B cell (primary cell): ENCODE data around the gene DCLK1.

Experiments
- CTCF ChIP-seq: fragments of 200-600 bp; IDR thresholded peaks from one replicate; pipeline ENCODE4 v1.8.0; 2022; ENCODE audit warnings: antibody characterized with exemption, mild to moderate bottlenecking
- EZH2 ChIP-seq: IDR thresholded peaks from 2 replicates; pipeline ENCODE4 v1.6.1; 2012; ENCODE audit warnings: borderline replicate concordance, low read depth, mild to moderate bottlenecking, moderate library complexity, low read length; ENCODE audit not compliant: insufficient read depth, poor library complexity, severe bottlenecking

DNA sequence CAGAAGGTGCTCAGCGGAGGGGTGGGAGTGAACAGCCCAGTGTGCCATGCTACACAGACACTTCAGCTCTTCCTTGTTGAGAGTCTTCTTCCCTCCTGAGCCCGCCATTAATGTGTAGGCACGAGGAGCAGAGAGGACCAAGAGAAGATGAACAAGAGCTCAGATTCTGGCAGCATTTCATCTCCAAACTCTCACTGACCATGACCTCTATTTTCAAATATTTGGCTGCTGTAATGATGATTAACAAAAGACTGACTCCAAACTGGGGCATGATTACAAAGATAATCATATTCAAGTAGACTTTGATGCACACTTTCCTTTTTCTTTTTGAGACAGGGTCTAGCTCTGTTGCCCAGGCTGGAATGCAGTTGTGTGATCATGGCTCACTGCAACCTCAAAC, 236.5 kb downstream of the DCLK1 start:
- TF ChIP-seq CTCF (no peak), EZH2 (no peak)
